ENCODE measurements around the gene TAF11L11. TPM values are rescaled to one million over a fixed set of nuclear protein-coding genes. Genes with fewer than 3 reads are reported as not detected.
"Not testable (repeated sequence)": the region's sequence is repeated elsewhere in the genome, so short reads cannot be mapped to it uniquely, and the experiment has no call there.

The TAF11L11 gene
- total RNA-seq, 2 experiments from 2014 or later: not detected

- Histone ChIP-seq H3K9me2 (ENCODE audit: insufficient read depth, low read length) (no peaks in the 10 kb centered on the region), H3K4me2 (ENCODE audit: low read length) (no peak within 1 kb of the TSS), H2AFZ (ENCODE audit: low read length) (no peak within 1 kb of the TSS), H3K27ac (ENCODE audit: low read depth, low read length, poor library complexity, severe bottlenecking) (no peak within 1 kb of the TSS), H3K36me3 (ENCODE audit: insufficient read depth, low read length) (no peaks in the 10 kb centered on the region), H3K79me2 (ENCODE audit: insufficient read depth, low read depth, low read length) (no peaks in the 10 kb centered on the region), H3K4me1 (ENCODE audit: insufficient read depth, low read length, poor library complexity, severe bottlenecking) (no peaks in the 10 kb centered on the region), H3K4me3 (ENCODE audit: low read depth, low read length, poor library complexity, severe bottlenecking) (no peak within 1 kb of the TSS), H4K20me1 (ENCODE audit: insufficient read depth, low read length) (no peaks in the 10 kb centered on the region), H3K9me3 (ENCODE audit: low read length) (no peaks in the 10 kb centered on the region)
- DNase-seq (ENCODE audit: low spot score): no peak
- BruUV-seq (replicated peaks): no TSS peak
- intact Hi-C loops (cut with micrococcal nuclease; ENCODE audit: unreplicated experiment): no loop called here
- TF ChIP-seq CTCF (conservative IDR thresholded peaks at IDR 0.05; ENCODE audit: low read length) (no peak), EZH2phosphoT487 (IDR thresholded peaks at IDR 0.05; ENCODE audit: borderline replicate concordance, low read depth, low read length) (no peak)
- CTCF ChIA-PET (ENCODE audit: unreplicated experiment): no interaction called here
- POLR2A ChIA-PET: no interaction called here
These were observed 30.2 kb downstream of the TAF11L11 start, which contains the start of gene TAF11L14 for GRCh38 chr5:17634160-17634559. Gene TAF11L14 (plus strand): TSS chr5:17634460.

GRCh38 chr5:17649232-17649631 lies 45.2 kb downstream of the TAF11L11 start:
- H3K4me3 ChIP-seq (ENCODE audit: low read depth, low read length, poor library complexity, severe bottlenecking); H3K4me1 ChIP-seq (ENCODE audit: insufficient read depth, low read length, poor library complexity, severe bottlenecking); H2AFZ ChIP-seq (ENCODE audit: low read length); intact Hi-C loops (cut with micrococcal nuclease; ENCODE audit: unreplicated experiment); H3K36me3 ChIP-seq (ENCODE audit: insufficient read depth, low read length); POLR2A ChIA-PET; H3K27ac ChIP-seq (ENCODE audit: low read depth, low read length, poor library complexity, severe bottlenecking); H4K20me1 ChIP-seq (ENCODE audit: insufficient read depth, low read length); BruUV-seq (replicated peaks); H3K9me2 ChIP-seq (ENCODE audit: insufficient read depth, low read length); H3K4me2 ChIP-seq (ENCODE audit: low read length); DNase-seq (ENCODE audit: low spot score); CTCF ChIA-PET (ENCODE audit: unreplicated experiment); H3K9me3 ChIP-seq (ENCODE audit: low read length); H3K79me2 ChIP-seq (ENCODE audit: insufficient read depth, low read depth, low read length): not testable (repeated sequence)

GRCh38 chr5:17655201-17655759 lies 51.3 kb downstream of the TAF11L11 start:
- BruUV-seq (replicated peaks); H3K4me3 ChIP-seq (ENCODE audit: low read depth, low read length, poor library complexity, severe bottlenecking); H3K9me3 ChIP-seq (ENCODE audit: low read length); H3K79me2 ChIP-seq (ENCODE audit: insufficient read depth, low read depth, low read length); H2AFZ ChIP-seq (ENCODE audit: low read length); H3K36me3 ChIP-seq (ENCODE audit: insufficient read depth, low read length); H3K9me2 ChIP-seq (ENCODE audit: insufficient read depth, low read length); H4K20me1 ChIP-seq (ENCODE audit: insufficient read depth, low read length); DNase-seq (ENCODE audit: low spot score); H3K4me2 ChIP-seq (ENCODE audit: low read length); H3K4me1 ChIP-seq (ENCODE audit: insufficient read depth, low read length, poor library complexity, severe bottlenecking); intact Hi-C loops (cut with micrococcal nuclease; ENCODE audit: unreplicated experiment); H3K27ac ChIP-seq (ENCODE audit: low read depth, low read length, poor library complexity, severe bottlenecking); CTCF ChIA-PET (ENCODE audit: unreplicated experiment): not testable (repeated sequence)
- POLR2A ChIA-PET: interaction anchor here (0.6 kb wide), 1 partner anchor 527 kb away, joined by 3 read pairs; no protein-coding TSS in a partner anchor

Small RNA genes lying within 50 kb of the gene (small RNA-seq; reads per million reads assigned to genes)
- gene AC233724.1 (not detected), gene AC233724.2 (not detected), gene AC233724.3 (not detected), gene AC233724.4 (not detected), gene AC233724.6 (not detected), gene AC233724.7 (not detected)

Other genes with a start within 250 kb of the TAF11L11 start
- not detected in 2 replicates for gene TAF11L2, start 106.0 kb upstream of the TAF11L11 start, total RNA-seq (2014; rRNA removed; shearing (Covaris generic))
- not detected in 2 replicates for gene TAF11L2, start 106.0 kb upstream of the TAF11L11 start, total RNA-seq (2022)
- gene TAF11L3, start 85.8 kb upstream of the TAF11L11 start, total RNA-seq (2014; rRNA removed; shearing (Covaris generic)): not detected in 2 replicates
- not detected in 2 replicates for gene TAF11L3, start 85.8 kb upstream of the TAF11L11 start, total RNA-seq (2022)
- gene TAF11L4, start 82.4 kb upstream of the TAF11L11 start, total RNA-seq (2014; rRNA removed; shearing (Covaris generic)): not detected in 2 replicates
- not detected in 2 replicates for gene TAF11L4, start 82.4 kb upstream of the TAF11L11 start, total RNA-seq (2022)
- not detected in 2 replicates for gene TAF11L5, start 78.9 kb upstream of the TAF11L11 start, total RNA-seq (2014; rRNA removed; shearing (Covaris generic))
- gene TAF11L5, start 78.9 kb upstream of the TAF11L11 start, total RNA-seq (2022): not detected in 2 replicates
- gene TAF11L6, start 75.5 kb upstream of the TAF11L11 start, total RNA-seq (2014; rRNA removed; shearing (Covaris generic)): not detected in 2 replicates
- not detected in 2 replicates for gene TAF11L6, start 75.5 kb upstream of the TAF11L11 start, total RNA-seq (2022)
- gene TAF11L7, start 18.4 kb upstream of the TAF11L11 start, total RNA-seq (2014; rRNA removed; shearing (Covaris generic)): not detected in 2 replicates
- gene TAF11L7, start 18.4 kb upstream of the TAF11L11 start, total RNA-seq (2022): not detected in 2 replicates
- not detected in 2 replicates for gene TAF11L8, start 13.2 kb upstream of the TAF11L11 start, total RNA-seq (2014; rRNA removed; shearing (Covaris generic))
- not detected in 2 replicates for gene TAF11L8, start 13.2 kb upstream of the TAF11L11 start, total RNA-seq (2022)
- not detected in 2 replicates for gene TAF11L9, start 9.8 kb upstream of the TAF11L11 start, total RNA-seq (2014; rRNA removed; shearing (Covaris generic))
- not detected in 2 replicates for gene TAF11L9, start 9.8 kb upstream of the TAF11L11 start, total RNA-seq (2022)
- not detected in 2 replicates for gene TAF11L10, start 6.4 kb upstream of the TAF11L11 start, total RNA-seq (2014; rRNA removed; shearing (Covaris generic))
- not detected in 2 replicates for gene TAF11L10, start 6.4 kb upstream of the TAF11L11 start, total RNA-seq (2022)
- not detected in 2 replicates for gene TAF11L12, start 6.2 kb downstream of the TAF11L11 start, total RNA-seq (2014; rRNA removed; shearing (Covaris generic))
- not detected in 2 replicates for gene TAF11L12, start 6.2 kb downstream of the TAF11L11 start, total RNA-seq (2022)
- not detected in 2 replicates for gene TAF11L13, start 27.9 kb downstream of the TAF11L11 start, total RNA-seq (2014; rRNA removed; shearing (Covaris generic))
- not detected in 2 replicates for gene TAF11L13, start 27.9 kb downstream of the TAF11L11 start, total RNA-seq (2022)
- not detected in 2 replicates for gene TAF11L14, start 30.3 kb downstream of the TAF11L11 start, total RNA-seq (2014; rRNA removed; shearing (Covaris generic))
- gene TAF11L14, start 30.3 kb downstream of the TAF11L11 start, total RNA-seq (2022): not detected in 2 replicates

Measured in OCI-LY7 (cell line).